AG08396 (cell line): Measurements from ENCODE around the gene ATE1.
"Not testable (repeated sequence)": the region's sequence is repeated elsewhere in the genome, so short reads cannot be mapped to it uniquely, and the experiment has no call there.

ENCODE experiments used
- DNase-seq: peaks from one replicate; pipeline ENCODE4 v3.0.0; 2012; ENCODE audit warnings: low spot score, mixed read lengths

The ATE1 gene

GRCh38 chr10:121927841-121928527, at the start of gene ATE1:
Gene ATE1, minus strand, starts transcription at chr10:121928031. Its CDS starts 82 bp downstream, at chr10:121927949.
- DNase-seq, result peak; percentile 96

- no peak for DNase-seq
Observed at GRCh38 chr10:121976607-121977006, 48.8 kb upstream of the ATE1 start.

GRCh38 chr10:121975295-121976086, 47.7 kb upstream of the ATE1 start:
- DNase-seq, result no peak

- peak; percentile 93 for DNase-seq
Observed at GRCh38 chr10:121974535-121975294, 46.9 kb upstream of the ATE1 start, which contains the start of gene NSMCE4A. Gene NSMCE4A, minus strand, starts transcription at chr10:121975217. Its CDS starts 52 bp downstream, at chr10:121975165.

GRCh38 chr10:121974019-121974534, 46.2 kb upstream of the ATE1 start:
- DNase-seq, result no peak

GRCh38 chr10:121969086-121969485, 41.3 kb upstream of the ATE1 start:
- not testable (repeated sequence) for DNase-seq

GRCh38 chr10:121965996-121966395, 38.2 kb upstream of the ATE1 start:
- no peak for DNase-seq

GRCh38 chr10:121961456-121961855, 33.6 kb upstream of the ATE1 start:
- DNase-seq, result no peak

- DNase-seq, result no peak
Observed at GRCh38 chr10:121959671-121960070, 31.8 kb upstream of the ATE1 start.

- DNase-seq, result peak; percentile 27
Observed at GRCh38 chr10:121956111-121957061, 28.6 kb upstream of the ATE1 start.

GRCh38 chr10:121952226-121952625, 24.4 kb upstream of the ATE1 start:
- no peak for DNase-seq

- no peak for DNase-seq
Observed at GRCh38 chr10:121949451-121949850, 21.6 kb upstream of the ATE1 start.

GRCh38 chr10:121949049-121949448, 21.2 kb upstream of the ATE1 start:
- no peak for DNase-seq

GRCh38 chr10:121947343-121948330, 19.8 kb upstream of the ATE1 start:
- no peak for DNase-seq

GRCh38 chr10:121942749-121943416, 15.1 kb upstream of the ATE1 start:
- DNase-seq, result peak; percentile 62

- DNase-seq, result no peak
Observed at GRCh38 chr10:121941532-121941931, 13.7 kb upstream of the ATE1 start.

GRCh38 chr10:121936295-121936694, 8.5 kb upstream of the ATE1 start:
- DNase-seq, result no peak

GRCh38 chr10:121935702-121936101, 7.9 kb upstream of the ATE1 start:
- no peak for DNase-seq
